HG02678 (cell line): ENCODE data around the gene SNX14.
"Not testable (repeated sequence)": the region's sequence is repeated elsewhere in the genome, so short reads cannot be mapped to it uniquely, and the experiment has no call there.

Experiments
- ATAC-seq: cut with Tn5 transposase; IDR thresholded peaks from one replicate; pipeline ENCODE4 v1.9.1; 2021; ENCODE audit warnings: mild to moderate bottlenecking, moderate library complexity; ENCODE audit not compliant: unreplicated experiment

Gene SNX14

DNA sequence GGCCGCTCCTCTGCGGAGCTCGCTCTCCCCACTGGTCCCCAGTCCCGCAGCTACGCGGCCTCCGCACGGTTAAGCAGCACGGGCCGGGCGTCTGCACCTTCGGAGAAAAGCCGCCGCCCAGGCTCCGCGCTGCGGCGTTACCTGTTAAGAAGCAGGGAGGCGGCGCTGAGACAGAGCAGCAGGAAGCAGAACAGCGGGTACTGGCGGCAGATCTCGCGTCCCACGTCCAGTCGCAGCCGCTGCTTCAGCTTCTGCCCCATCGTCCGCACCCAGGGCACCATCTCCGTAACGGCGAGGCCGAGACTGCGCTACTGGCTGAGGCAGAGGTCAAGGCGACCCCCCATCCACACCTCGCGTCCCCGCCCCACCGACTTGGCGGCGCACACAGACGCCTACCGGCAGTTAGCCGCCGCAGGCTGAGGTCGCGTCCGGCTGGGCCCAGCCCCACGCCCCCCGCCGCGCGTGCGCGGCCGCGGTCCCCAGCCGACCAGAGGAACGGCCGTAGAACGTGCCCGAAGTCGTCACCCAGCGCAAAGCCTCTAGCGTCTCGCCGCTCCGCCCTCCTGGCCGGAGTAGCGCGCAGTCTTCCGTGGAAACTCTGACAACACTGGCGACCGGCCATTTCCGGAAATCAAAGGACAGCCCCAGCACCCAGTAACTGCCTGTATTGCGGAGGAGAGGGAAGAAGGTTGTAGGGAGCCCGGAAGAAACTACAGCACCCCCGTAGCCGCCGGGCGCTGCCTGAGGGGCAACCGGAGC lies at the start of gene SNX14:
Gene SNX14, minus strand, starts transcription at position 421 of the 759 bp plus-strand sequence. Its CDS starts 140 bp downstream, at position 281.
- ATAC-seq, result peak; percentile 84

- ATAC-seq, result peak; percentile 71
Measured at GRCh38 chr6:85642774-85643536, 49.3 kb upstream of the SNX14 start, which contains the start of gene SYNCRIP. TSS of gene SYNCRIP (minus strand) at chr6:85642886. CDS start at chr6:85641439, 1,447 bp downstream.

DNA sequence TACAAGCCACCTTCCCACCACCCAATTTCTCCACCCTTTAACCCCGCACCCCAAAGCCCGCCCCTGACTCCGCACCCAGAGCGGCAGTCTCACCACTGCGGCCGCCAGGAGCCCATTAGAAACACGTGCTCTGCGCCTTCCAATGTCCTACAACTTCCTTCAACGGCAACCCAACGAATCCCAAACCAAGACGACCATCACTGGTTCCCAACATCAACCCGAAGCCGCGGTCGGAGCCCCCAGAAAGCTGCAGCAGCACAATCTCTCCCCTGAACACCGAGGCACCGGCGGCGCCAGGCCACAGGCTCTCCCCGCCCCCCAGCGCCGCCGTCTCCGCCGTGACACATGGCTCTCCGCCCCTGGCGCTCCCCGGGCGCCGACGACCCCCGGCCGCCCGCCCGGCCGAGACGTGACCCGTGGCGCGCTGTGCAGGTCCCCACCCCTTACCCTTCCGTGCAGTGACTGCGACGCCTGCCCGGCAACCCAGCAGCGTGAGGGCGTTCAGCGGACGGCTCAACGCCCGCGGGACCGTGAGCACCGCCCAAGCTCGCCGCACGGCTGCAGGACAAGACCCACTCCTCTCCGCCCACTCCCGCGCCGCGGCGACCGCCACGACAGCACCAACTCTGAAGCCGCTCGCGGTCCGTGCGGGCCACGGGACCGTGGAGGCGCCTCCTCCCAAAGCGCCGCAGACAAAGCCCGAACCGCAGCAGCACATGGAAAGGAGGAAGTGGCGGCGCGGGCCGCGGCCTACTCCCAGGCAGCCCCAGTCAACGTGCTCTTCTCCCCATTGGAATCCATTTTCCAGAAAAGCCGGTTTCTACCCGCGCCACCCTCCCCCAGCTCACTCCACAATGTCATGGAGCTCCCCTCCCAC lies 48.5 kb upstream of the SNX14 start:
- ATAC-seq, result no peak

DNA sequence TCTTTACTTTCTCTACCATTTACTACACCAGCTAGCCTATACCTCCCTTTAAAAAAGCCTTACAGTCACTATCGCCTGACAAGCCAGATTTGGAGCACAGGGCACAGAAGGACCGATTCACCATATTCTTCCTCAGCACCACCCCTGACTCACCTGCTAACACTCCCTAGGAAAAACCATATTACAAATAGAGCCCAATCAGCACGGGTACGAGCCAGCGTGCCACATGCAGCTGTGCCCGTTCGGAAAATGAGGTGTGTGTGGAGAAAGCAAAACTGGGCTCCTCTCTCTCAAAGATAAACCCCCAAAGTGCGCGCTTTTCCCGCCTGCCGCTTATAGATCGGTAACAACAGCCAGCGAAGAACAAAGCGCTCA lies 47.9 kb upstream of the SNX14 start:
- ATAC-seq, result no peak

DNA sequence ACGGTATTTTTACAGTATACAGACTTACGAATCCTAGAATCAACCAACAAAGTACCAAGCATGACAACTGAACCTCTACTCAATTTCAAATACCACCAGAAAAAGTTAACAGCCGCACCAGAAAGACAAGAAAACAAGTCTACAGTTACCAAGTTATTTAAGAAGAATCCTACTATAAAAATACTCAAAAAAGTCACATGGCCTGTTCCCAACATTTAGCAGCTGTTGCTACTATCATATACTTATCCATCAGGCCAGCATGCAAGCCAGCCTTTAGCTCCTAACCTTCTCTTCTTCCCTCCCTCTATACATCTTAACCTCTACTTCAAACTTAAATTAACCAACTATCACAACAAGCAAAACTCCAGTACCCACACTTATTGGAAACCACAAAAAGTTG lies 47.2 kb upstream of the SNX14 start:
- no peak for ATAC-seq

DNA sequence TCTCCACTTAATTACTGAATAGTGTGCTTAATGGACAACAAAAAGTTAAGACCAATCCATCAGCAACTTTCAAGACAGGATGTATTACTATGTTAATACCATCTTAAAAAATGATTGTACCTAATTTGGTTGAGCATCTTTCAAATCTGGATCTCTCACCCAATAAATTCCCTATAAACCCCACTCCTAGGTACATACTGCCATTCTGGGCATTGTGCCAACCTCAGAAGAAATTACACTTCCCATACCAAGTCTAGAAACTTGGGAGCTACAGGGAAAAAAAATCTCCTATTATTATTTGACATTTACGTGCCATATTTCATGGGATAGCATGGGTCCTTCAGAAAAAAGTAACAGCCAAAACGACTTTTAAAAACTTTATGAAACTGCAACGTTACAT lies 43.9 kb upstream of the SNX14 start:
- no peak for ATAC-seq

- no peak for ATAC-seq
Measured at GRCh38 chr6:85632164-85632942, 38.7 kb upstream of the SNX14 start.

DNA sequence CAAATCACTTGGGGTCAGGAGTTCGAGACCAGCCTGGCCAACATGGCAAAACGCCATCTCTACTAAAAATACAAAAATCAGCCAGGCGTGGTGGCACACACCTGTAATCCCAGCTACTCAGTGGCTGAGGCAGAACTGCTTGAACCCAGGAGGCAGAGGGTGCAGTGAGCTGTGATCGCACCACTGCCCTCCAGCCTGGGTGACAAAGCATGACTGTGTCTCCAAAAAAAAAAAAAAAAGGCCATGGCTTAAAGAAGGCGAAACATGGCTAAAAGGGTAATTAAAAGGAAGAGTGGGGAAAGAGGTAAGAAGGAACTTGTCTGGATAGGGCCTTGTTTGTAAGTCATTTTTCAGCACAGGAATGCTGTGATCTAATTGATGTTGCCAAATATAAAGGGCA lies 37.5 kb upstream of the SNX14 start:
- not testable (repeated sequence) for ATAC-seq

- ATAC-seq, result no peak
Measured at GRCh38 chr6:85628353-85628752, 34.7 kb upstream of the SNX14 start.

DNA sequence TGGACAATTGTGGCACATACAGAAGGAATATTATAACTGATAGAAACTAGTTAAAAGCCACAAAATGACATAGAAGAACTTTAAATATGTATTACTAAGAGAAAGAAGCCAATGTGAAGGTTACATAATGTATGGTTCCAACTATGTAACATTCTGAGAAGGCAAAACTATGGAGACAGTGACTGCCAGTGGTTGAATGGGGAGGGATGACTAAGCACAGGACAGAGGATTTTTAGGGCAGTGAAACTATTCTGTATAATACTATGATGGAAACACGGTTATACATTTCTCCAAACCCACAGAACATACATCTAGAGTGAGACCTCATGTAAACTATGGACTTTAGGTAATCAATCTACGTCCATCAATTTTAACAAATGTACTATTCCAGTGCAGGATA lies 26.6 kb upstream of the SNX14 start:
- no peak for ATAC-seq

DNA sequence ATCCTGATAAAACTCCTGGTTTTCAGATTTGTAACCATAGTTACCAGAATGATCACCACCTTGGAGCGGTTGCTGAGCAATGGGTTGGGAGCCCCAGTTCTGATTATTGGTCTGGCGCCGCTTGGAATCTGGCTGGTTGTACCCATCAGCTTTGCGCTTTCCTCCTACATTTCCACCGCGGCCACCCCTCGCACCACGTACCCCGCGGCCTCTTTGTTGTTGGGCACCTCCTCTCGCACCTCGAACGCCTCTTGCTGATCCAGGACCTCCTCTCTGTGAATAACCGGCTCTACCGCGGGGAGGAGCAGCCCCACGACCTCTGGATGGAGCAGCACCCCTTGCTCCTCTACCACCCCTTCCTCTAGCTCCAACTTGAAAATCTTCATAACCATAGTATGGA lies 21.1 kb upstream of the SNX14 start:
- ATAC-seq, result no peak

GRCh38 chr6:85612690-85613474 lies 19.2 kb upstream of the SNX14 start:
- no peak for ATAC-seq

GRCh38 chr6:85610182-85610895 lies 16.7 kb upstream of the SNX14 start:
- ATAC-seq, result no peak

- no peak for ATAC-seq
Measured at GRCh38 chr6:85602100-85602499, 8.4 kb upstream of the SNX14 start.

DNA sequence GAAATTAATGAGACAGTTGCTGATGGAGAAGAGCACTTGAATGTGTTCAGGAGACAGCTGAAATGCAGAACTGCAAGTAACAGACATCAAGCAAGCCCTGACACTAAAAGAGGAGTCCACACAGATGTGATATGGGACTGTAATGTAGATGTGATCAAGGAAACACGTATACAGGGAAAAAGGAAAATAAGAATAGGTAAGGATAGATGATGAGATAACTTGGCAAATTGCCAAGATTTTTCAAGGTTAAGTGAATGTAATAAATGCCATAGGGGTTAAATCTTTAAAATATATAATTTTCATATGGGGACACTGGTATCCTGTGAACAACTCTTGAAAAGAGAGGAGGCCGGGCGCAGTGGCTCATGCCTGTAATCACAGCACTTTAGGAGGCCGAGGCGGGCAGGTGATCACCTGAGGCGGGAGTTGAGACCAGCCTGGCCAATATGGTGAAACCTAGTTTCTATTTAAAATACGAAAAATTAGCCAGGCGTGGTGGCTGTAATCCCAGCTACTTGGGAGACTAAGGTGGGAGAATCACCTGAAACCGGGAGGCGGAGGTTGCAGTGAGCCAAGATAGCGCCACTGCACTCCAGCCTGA lies 7.2 kb upstream of the SNX14 start:
- ATAC-seq, result no peak

GRCh38 chr6:85594197-85594930 lies 706 bp upstream of the SNX14 start:
- peak; percentile 5 for ATAC-seq

- ATAC-seq, result no peak
Measured at GRCh38 chr6:85592033-85592432, 1.6 kb downstream of the SNX14 start.

DNA sequence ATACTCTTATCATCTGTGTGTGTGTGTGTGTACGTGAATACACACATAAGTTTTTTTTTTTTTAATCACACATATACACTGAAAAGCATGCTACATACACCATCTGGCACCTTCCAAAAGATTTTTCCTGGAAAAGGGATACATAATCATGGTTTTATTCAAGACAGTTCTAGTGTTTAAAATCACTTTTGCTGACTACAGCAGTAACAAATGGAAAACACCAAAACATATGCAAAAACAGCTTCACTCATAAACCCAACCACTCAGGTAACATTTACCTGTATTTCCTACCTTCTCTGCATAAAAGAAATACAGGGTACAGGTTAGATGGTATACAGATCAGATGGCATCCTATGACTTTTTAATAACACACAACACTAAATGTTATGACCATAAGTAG lies 2.5 kb downstream of the SNX14 start:
- no peak for ATAC-seq
